HG03520 (cell line): ENCODE measurements around the gene NACC2.

Source experiments
- ATAC-seq: cut with Tn5 transposase; IDR thresholded peaks from one replicate; pipeline ENCODE4 v1.9.1; 2021; ENCODE audit warnings: mild to moderate bottlenecking, moderate library complexity; ENCODE audit not compliant: unreplicated experiment

Gene NACC2

GRCh38 chr9:136095070-136096058 lies at the start of gene NACC2:
Gene NACC2, minus strand, starts transcription at chr9:136095289. Its CDS starts 44,768 bp downstream, at chr9:136050521.
- ATAC-seq = no peak

GRCh38 chr9:136144450-136144849 lies 49.4 kb upstream of the NACC2 start:
- ATAC-seq = no peak

- no peak for ATAC-seq
These were observed 48.3 kb upstream of the NACC2 start for GRCh38 chr9:136143215-136144001.

- ATAC-seq = no peak
These were observed 47.7 kb upstream of the NACC2 start for GRCh38 chr9:136142859-136143214.

GRCh38 chr9:136142414-136142796 lies 47.3 kb upstream of the NACC2 start:
- ATAC-seq = no peak

- ATAC-seq = no peak
These were observed 46.8 kb upstream of the NACC2 start for GRCh38 chr9:136141682-136142413.

- ATAC-seq = no peak
These were observed 45.9 kb upstream of the NACC2 start for GRCh38 chr9:136140966-136141365.

GRCh38 chr9:136140046-136140445 lies 45.0 kb upstream of the NACC2 start:
- ATAC-seq = no peak

GRCh38 chr9:136138566-136138965 lies 43.5 kb upstream of the NACC2 start:
- no peak for ATAC-seq

- no peak for ATAC-seq
These were observed 42.5 kb upstream of the NACC2 start for GRCh38 chr9:136137321-136138265.

GRCh38 chr9:136136127-136136925 lies 41.2 kb upstream of the NACC2 start:
- ATAC-seq = no peak

- no peak for ATAC-seq
These were observed 40.4 kb upstream of the NACC2 start for GRCh38 chr9:136135326-136136126.

- no peak for ATAC-seq
These were observed 38.9 kb upstream of the NACC2 start for GRCh38 chr9:136133959-136134484.

GRCh38 chr9:136133191-136133958 lies 38.3 kb upstream of the NACC2 start:
- no peak for ATAC-seq

- ATAC-seq = no peak
These were observed 37.5 kb upstream of the NACC2 start for GRCh38 chr9:136132512-136133050.

- ATAC-seq = no peak
These were observed 36.8 kb upstream of the NACC2 start for GRCh38 chr9:136131629-136132511.
